Measurements from ENCODE around the gene ABTB1.
"Not testable (repeated sequence)": the region's sequence is repeated elsewhere in the genome, so short reads cannot be mapped to it uniquely, and the experiment has no call there.

ABTB1 gene

GRCh38 chr3:127647845-127648204, 24.9 kb upstream of the ABTB1 start:
- no peak for DNase-seq

- DNase-seq = no peak
These were observed 22.5 kb upstream of the ABTB1 start for GRCh38 chr3:127650236-127650635.

GRCh38 chr3:127651516-127652172, 21.1 kb upstream of the ABTB1 start:
- no peak for DNase-seq

- peak in 19 of 51 donors; percentile 4 to 57 (median 29) for DNase-seq
These were observed 20.3 kb upstream of the ABTB1 start for GRCh38 chr3:127652246-127652995.

- DNase-seq = no peak
These were observed 18.4 kb upstream of the ABTB1 start for GRCh38 chr3:127654374-127654773.

GRCh38 chr3:127654993-127655392, 17.8 kb upstream of the ABTB1 start:
- not testable (repeated sequence) for DNase-seq

GRCh38 chr3:127655641-127656040, 17.1 kb upstream of the ABTB1 start:
- no peak for DNase-seq

- DNase-seq = no peak
These were observed 15.8 kb upstream of the ABTB1 start for GRCh38 chr3:127656906-127657305.

- DNase-seq = no peak
These were observed 14.5 kb upstream of the ABTB1 start for GRCh38 chr3:127658234-127658633.

GRCh38 chr3:127660621-127661251, 12.0 kb upstream of the ABTB1 start:
- no peak for DNase-seq

GRCh38 chr3:127661600-127661999, 11.2 kb upstream of the ABTB1 start:
- no peak for DNase-seq

- no peak for DNase-seq
These were observed 10.7 kb upstream of the ABTB1 start for GRCh38 chr3:127662001-127662469.

GRCh38 chr3:127663151-127663550, 9.6 kb upstream of the ABTB1 start:
- DNase-seq = no peak

GRCh38 chr3:127665165-127665564, 7.6 kb upstream of the ABTB1 start:
- no peak for DNase-seq

- DNase-seq = no peak
These were observed 7.2 kb upstream of the ABTB1 start for GRCh38 chr3:127665586-127665985.

- DNase-seq = no peak
These were observed 6.1 kb upstream of the ABTB1 start for GRCh38 chr3:127666676-127667075.

- peak in 29 of 51 donors; percentile 12 to 77 (median 53) for DNase-seq
These were observed 5.6 kb upstream of the ABTB1 start for GRCh38 chr3:127667119-127667681.

- DNase-seq = no peak
These were observed 3.8 kb upstream of the ABTB1 start for GRCh38 chr3:127668906-127669305.

GRCh38 chr3:127669541-127670228, 3.1 kb upstream of the ABTB1 start:
- DNase-seq = no peak

- DNase-seq = no peak
These were observed 2.6 kb upstream of the ABTB1 start for GRCh38 chr3:127670229-127670559.

GRCh38 chr3:127670761-127671522, 1.8 kb upstream of the ABTB1 start:
- no peak for DNase-seq

All from hypothalamus (tissue), 51 donors.